K562 treated with DMSO at 1 percent for 48 hours (cell line): Measurements from ENCODE around the gene TMEM184A. TPM values are rescaled to one million over a fixed set of nuclear protein-coding genes. Genes with fewer than 3 reads are reported as not detected.

ENCODE experiments used
- total RNA-seq: library from RNA; unstranded; fragments of 300-600 nt; gene quantifications from 2 replicates; pipeline ENCODE4 v1.2.3, GENCODE V29; 2022; ENCODE audit warnings: low replicate concordance; ENCODE audit errors: extremely low read depth

The TMEM184A gene
- not detected in 2 replicates for total RNA-seq

DNA sequence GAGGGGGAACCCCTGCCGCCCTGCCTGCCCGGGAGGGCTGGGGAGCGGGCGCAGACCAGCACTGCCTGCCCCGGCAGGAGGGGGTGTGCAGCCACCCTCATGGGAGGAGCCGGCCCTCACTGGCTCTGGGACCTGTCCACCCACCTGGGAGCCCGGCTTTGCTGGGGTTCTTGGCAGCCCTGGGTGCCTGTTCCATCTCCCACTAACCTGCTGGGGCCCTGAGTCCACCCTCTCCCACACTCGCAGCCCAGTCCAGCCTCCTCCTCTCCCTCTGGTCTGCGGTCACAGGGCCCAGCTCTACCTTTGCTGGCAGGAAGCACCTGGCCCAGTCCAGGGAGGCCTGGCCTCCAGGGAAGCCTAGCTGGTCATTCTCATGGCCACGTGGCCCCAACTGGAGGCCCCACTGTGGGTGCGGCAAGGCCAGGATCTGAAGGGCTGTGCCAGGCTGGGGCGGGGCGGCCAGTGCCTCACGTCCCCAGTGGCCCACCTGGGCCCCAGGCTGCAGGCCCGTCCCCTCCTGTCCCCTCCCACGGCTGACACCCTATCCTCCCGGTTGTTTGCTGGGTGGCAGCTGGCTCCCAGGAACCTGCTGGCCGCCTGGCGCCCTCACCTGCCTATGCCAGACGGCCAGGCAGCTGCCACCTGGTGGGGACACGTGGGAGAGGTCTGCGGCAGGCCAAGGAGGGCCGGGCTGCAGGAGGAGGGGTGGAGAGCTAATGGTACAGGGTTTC, at the start of gene TMEM184A:
TSS of gene TMEM184A (minus strand) at position 393 of the 731 bp plus-strand sequence. CDS start 721 bp downstream, outside the sequence.

DNA sequence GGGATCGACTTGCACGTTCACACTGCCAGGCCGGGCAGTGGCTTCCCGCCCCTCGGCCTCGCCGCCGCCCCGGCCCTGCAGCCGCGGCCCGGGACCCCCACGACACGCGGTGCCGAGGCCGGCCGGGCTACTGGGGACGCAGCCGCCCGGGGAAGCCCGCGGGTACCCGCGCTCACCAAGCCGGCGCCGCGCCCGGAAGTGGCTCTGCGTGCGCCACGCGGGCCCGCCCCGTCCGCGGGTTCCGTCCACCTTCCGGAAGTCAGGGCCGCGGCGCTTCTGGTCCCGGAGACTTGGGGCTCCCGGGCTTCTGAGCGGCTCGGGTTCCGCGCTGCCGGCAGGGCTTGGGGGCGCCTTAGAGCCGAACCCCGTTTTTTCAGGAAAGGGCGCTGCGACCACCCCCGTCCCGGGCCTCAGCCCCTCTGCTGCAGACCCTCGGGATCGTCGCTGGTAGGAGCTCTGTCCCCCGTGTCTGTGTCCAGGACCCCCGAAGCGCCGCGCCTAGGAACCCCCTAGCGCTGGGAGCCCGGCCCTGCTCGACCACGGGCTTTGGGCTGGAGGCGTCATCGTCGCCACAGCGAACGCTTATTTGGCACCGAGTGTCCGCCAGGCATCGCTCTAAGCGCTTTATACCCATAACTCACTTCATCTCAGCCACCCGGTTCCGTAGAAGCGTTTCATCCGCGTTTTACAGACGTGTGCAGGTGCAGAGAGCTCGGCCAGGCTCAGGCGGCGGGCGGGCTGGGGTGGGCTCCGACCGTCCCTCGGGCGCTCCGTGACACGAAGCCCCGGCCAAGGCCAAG, 14.0 kb upstream of the TMEM184A start, which contains the start of gene PSMG3:
TSS of gene PSMG3 (minus strand) at position 200 of the 800 bp plus-strand sequence. CDS start 693 bp downstream, outside the sequence.

DNA sequence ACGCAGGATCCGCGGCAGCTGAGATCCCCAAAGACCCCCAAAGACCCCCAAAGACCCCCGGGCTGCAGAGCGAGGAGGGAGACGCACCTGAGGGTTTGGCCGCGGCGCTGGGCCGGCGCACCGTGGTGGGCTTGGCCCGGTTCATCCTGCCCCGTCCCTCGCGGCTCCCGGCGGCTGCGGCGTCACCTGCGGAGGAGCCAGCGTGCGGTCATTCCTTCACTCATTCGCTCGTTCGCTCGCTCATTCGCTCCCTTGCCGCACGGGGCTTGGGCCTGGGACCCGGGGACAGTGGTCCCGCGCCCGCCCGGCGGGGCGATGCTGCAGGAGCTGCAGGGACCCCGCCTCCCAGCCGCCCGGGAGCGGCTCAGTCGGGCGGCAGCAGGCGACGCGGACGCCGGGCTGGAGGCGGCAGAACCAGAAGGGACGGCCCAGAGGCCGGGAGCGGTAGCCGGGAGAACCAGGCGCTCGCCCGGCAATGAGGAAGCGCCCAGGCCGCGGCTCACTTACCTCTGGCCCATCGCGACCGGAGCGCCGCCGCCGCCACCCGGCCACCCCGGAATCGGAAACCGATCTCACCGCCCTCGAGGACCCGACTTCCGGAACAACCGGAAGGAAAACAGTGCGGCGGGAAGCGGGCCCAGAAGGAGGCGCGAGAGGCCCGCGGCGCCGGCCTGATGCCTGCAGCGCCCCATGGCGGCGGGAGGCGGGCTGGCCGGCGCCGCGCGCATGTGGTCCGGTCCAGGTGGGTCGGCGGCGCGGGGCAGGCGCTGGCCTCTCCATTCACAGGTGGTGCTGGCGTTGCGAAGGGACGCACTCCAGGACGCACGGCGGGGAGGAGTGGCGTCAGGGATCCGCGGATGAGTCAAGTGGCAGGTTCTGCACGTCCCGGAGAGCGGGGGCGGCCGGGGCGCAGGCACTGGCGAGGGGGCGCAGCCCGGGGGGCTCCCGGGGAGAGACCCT, 51.9 kb downstream of the TMEM184A start, which contains the start of gene INTS1:
TSS of gene INTS1 (minus strand) at position 574 of the 960 bp plus-strand sequence. CDS start at position 145, 429 bp downstream.

Other genes starting within 250 kb of the TMEM184A start
- not detected in 2 replicates for gene MICALL2, start 96.7 kb downstream of the TMEM184A start, total RNA-seq
- gene INTS1, start 51.8 kb downstream of the TMEM184A start, total RNA-seq, result 132 TPM in 1 of 2 replicates, not detected in the other
- not detected in 2 replicates for gene MAFK, start 25.5 kb downstream of the TMEM184A start, total RNA-seq
- gene PSMG3, start 13.8 kb upstream of the TMEM184A start, total RNA-seq, result not detected in 2 replicates
- gene ELFN1, start 114.1 kb upstream of the TMEM184A start, total RNA-seq, result not detected in 2 replicates